Colonic mucosa (tissue), 4 donors: ENCODE measurements around the gene PDE3A. TPM values are rescaled to one million over a fixed set of nuclear protein-coding genes. Genes with fewer than 3 reads are reported as not detected.

Experiments
- DNase-seq: peaks from one replicate; pipeline ENCODE4 v3.0.0-alpha.2; 2020
- H3K27ac ChIP-seq: fragments of 200-600 bp; one replicate; pipeline ENCODE4 v1.8.0; 2021
- H3K27me3 ChIP-seq: fragments of 200-600 bp; one replicate; pipeline ENCODE4 v1.8.0; 2021
- H3K36me3 ChIP-seq: fragments of 200-600 bp; one replicate; pipeline ENCODE4 v1.8.0; 2021
- H3K4me1 ChIP-seq: fragments of 200-600 bp; one replicate; pipeline ENCODE4 v1.8.0; 2021; ENCODE audit warnings: mild to moderate bottlenecking
- H3K4me3 ChIP-seq: fragments of 200-600 bp; one replicate; pipeline ENCODE4 v1.8.0; 2021
- H3K9ac ChIP-seq, 2 donors: one replicate each; pipeline ENCODE4 v1.7.0; 2013; ENCODE audit warnings: control low read depth in 2 of 2, low read depth in 2 of 2, low read length in 2 of 2
- H3K9me3 ChIP-seq: fragments of 200-600 bp; one replicate; pipeline ENCODE4 v1.8.0; 2021
- intact Hi-C: fragments of 100-400 bp; cut with DNase I; formaldehyde crosslinking; loops from one replicate; pipeline ENCODE4 v1.14.1; 2022
- total RNA-seq, 2 donors: library from RNA; stranded (reverse); fragmentation: NEBNext Ultra II Directional in 1 of 2; extraction: Animal tissue kit (Norgen Biotek cat#: 25700) in 1 of 2; gene quantifications; one replicate each; pipeline ENCODE4 v1.2.1, GENCODE V29; 2021
- TF ChIP-seq, protein P1 (sequence below): fragments of 200-600 bp; IDR thresholded peaks from one replicate; pipeline ENCODE4 v1.8.0; 2022; ENCODE audit warnings: antibody characterized with exemption, mild to moderate bottlenecking
- donor health status: healthy.
- donor health status: DM: no; HTN: no; CAD: no.
- donor health status: DM: no; HTN: no; CAD: no.

PDE3A gene
- total RNA-seq, 2 donors from 2014 or later: 32.1 to 50.6 TPM

DNA sequence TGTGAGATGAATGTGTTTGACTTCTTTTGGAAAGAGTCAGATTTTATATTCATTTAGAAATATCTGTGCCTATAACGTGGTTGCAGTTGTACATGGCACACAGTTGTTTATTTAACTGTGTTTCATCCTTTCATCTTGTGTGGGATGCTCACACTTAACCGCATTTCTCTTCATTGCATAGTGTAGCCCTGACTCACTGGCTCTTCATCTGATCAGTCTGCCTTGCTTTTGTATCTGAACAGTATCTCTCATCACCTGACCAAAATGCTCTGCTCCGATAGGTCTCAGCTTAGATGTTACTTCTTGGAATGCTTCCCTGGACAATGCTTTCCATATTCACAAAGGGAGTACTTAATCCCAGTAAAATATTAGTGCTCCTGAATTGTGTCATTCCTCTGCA lies 83.4 kb downstream of the PDE3A start:
- Histone ChIP-seq H3K36me3 (no peaks in the 10 kb centered on the region), H3K9ac (no peak overlapping the region), H3K4me1 (no peaks in the 10 kb centered on the region), H3K4me3 (no peak overlapping the region), H3K27me3 (no peaks in the 10 kb centered on the region), H3K27ac (no peak overlapping the region), H3K9me3 (no peaks in the 10 kb centered on the region)
- TF ChIP-seq, protein P1, sequence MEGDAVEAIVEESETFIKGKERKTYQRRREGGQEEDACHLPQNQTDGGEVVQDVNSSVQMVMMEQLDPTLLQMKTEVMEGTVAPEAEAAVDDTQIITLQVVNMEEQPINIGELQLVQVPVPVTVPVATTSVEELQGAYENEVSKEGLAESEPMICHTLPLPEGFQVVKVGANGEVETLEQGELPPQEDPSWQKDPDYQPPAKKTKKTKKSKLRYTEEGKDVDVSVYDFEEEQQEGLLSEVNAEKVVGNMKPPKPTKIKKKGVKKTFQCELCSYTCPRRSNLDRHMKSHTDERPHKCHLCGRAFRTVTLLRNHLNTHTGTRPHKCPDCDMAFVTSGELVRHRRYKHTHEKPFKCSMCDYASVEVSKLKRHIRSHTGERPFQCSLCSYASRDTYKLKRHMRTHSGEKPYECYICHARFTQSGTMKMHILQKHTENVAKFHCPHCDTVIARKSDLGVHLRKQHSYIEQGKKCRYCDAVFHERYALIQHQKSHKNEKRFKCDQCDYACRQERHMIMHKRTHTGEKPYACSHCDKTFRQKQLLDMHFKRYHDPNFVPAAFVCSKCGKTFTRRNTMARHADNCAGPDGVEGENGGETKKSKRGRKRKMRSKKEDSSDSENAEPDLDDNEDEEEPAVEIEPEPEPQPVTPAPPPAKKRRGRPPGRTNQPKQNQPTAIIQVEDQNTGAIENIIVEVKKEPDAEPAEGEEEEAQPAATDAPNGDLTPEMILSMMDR: no peak
- intact Hi-C loops: no loop called here
- DNase-seq: no peak

DNA sequence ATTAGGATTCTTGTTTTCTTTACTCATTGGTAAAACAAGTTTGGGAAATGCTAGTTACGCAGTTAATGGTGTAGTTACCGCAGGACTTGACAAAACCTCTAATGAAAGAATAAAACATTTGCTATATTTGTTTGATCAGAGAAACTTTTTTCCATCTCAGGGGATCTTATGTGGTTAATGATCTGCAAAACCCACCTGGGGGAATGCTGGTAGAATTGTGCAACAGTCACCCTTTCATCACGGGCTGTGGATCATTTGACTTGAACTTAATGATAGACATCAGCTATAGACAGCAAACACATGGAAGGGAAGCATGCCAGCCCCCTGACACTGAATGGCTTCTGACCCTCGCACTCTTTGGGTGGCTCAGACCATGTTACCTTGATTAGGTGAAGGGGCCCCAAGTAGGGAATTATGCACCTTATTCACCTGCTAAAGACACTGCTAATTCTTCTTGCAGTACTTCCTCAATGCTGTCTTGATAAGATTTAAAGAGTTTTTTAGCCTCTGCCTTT lies 84.2 kb downstream of the PDE3A start:
- Histone ChIP-seq H3K4me1 (no peaks in the 10 kb centered on the region), H3K27me3 (no peaks in the 10 kb centered on the region), H3K9ac (no peak overlapping the region), H3K36me3 (no peaks in the 10 kb centered on the region), H3K27ac (no peak overlapping the region), H3K4me3 (no peak overlapping the region), H3K9me3 (no peaks in the 10 kb centered on the region)
- no peak for DNase-seq
- TF ChIP-seq, protein P1: no peak
- intact Hi-C loops: no loop called here

DNA sequence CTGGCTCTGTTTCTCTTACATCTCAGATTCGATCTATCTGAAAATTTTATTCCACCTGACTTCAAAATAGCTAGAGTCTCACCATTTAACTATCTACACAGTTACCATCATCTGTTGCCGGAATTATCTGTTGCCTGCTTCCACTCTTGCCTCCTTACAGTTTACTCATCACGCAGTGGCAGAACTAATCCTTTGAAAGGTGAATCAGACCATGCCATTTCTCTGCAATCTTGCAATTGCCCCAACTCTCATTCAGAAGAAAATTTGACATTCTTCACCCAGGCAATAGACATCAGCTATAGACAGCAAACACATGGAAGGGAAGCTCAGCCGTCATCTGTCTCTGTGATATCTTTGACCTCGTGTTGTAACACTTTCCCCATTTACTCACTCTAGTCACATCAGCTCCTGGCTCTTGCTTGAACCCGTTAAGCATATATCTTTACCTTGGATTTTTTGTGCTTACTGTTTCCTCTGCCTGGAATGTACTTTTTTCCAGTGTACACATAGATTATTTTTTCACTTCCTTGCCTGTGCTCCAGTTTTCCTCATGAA lies 85.5 kb downstream of the PDE3A start:
- Histone ChIP-seq H3K27me3 (no peaks in the 10 kb centered on the region), H3K36me3 (no peaks in the 10 kb centered on the region), H3K4me1 (no peaks in the 10 kb centered on the region), H3K27ac (no peak overlapping the region), H3K4me3 (no peak overlapping the region), H3K9me3 (no peaks in the 10 kb centered on the region), H3K9ac (no peak overlapping the region)
- intact Hi-C loops: no loop called here
- no peak for DNase-seq
- TF ChIP-seq, protein P1: no peak

DNA sequence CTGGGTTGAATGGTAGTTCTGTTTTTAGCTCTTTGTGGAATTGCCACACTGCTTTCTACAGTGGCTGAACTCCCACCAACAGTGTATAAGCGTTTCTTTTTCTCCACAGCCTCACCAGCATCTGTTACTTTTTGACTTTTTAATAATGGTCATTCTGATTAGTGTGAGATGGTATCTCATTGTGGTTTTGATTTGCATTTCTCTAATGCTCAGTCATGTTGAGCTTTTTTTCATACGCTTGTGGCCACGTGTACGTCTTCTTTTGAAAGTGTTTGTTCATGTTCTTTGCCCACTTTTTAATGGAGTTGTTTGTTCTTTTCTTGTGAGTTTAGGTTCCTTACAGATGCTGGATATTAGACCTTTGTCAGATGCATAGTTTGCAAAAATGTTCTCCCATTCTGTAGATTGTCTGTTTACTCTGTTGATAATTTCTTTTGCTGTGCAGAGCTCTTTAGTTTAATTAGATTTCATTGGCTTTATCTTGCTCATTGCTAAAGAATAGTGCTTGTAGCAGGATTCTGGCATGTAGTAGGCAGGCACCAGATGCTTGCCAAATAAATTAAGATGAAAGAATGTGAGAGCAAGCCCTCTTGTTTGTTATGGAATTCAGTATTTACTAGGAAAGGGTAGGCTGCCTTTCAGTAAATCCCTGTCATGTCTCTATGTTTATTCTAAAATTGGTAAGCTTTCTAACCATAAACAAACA lies 86.8 kb downstream of the PDE3A start:
- no peaks in the 10 kb centered on the region for H3K36me3 ChIP-seq
- H3K4me3 ChIP-seq: no peak overlapping the region
- H3K9ac ChIP-seq: no peak overlapping the region
- no peaks in the 10 kb centered on the region for H3K9me3 ChIP-seq
- intact Hi-C loops: no loop called here
- H3K27ac ChIP-seq: no peak overlapping the region
- no peaks in the 10 kb centered on the region for H3K4me1 ChIP-seq
- H3K27me3 ChIP-seq: no peaks in the 10 kb centered on the region
- DNase-seq: no peak
- TF ChIP-seq, protein P1: no peak

DNA sequence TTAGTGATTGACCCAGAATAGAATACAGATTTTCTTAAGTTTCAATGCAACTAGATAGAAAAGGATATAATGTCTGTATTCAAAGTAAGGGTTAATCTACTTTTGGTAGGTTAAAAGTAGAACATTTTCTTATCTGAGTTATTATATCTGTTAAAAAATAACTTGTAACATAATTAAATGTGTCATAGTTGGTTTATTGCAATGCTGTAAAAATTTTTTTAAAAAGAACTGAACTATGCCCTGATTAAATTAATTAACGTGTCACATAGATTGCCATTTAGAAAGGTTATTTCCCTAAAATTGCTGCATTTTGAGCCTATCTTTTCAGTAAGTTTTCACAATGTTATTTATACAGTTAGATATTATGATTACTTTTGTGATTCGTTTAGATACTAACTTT lies 89.2 kb downstream of the PDE3A start:
- H3K27ac ChIP-seq: no peak overlapping the region

More for the DNA sequence above, 89.2 kb downstream of the PDE3A start:
- DNase-seq: no peak
- Histone ChIP-seq H3K4me1 (no peaks in the 10 kb centered on the region), H3K9me3 (no peaks in the 10 kb centered on the region), H3K9ac (no peak overlapping the region), H3K4me3 (no peak overlapping the region), H3K27me3 (no peaks in the 10 kb centered on the region), H3K36me3 (no peaks in the 10 kb centered on the region)
- TF ChIP-seq, protein P1: no peak
- intact Hi-C loops: no loop called here
